Stimulated activated CD8-positive, alpha-beta memory T cell treated with anti-CD3 and anti-CD28 coated beads, Interleukin-7, amount 100 ng/mL, for 24 hours (primary cell): ENCODE results near the gene ADAMTS3.

ENCODE experiments used
- DNase-seq: peaks from one replicate; pipeline ENCODE4 v3.0.0-alpha.2; 2020; ENCODE audit warnings: low read depth

Gene ADAMTS3

DNA sequence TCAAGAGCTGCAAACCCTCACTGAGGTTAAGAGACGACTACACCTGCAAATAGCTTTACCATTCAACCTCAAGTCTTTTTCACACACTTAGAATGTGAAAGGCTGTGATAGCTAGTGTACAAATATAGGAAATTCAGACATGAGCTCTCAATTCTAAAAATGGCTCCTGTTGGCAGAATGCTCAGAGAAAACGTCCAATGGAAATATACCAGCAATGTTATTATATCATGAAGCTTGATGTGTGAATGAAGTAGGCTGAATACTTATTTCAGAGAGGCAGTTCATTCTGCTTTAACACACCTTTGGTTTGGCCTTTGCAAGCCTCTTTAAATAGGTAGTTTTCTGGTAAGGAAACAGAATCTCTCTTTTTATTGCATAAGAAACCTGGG is 227.6 kb downstream of the ADAMTS3 start:
- no peak for DNase-seq

DNA sequence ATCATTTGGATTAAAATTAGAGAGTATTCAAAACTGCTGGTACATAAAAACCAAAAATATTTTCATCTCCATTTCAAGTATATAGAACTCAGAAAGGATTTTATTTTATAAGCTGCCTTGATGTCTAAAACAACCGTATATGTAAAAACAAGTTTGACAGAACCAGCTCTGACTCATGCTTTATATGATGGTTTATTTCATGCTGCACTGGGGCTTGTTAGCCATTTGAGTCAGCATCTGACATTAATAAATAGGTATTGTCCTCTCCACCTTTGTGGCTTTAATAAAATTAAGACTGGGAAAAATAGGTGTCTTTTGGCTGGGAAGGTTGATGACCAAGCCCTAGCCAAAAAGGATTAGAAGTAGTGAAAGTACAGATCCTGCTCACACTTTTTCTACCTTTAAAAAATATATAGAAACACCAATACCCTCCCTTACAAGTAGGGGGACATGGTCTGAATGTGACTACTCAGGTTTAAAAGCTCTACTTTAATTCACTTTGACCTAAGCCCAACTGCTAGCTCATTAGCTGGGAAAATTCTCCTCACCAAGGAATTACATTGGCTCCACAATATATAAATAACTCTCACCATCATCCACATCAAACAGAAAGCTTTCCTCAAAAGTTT is 228.1 kb downstream of the ADAMTS3 start:
- DNase-seq = no peak

DNA sequence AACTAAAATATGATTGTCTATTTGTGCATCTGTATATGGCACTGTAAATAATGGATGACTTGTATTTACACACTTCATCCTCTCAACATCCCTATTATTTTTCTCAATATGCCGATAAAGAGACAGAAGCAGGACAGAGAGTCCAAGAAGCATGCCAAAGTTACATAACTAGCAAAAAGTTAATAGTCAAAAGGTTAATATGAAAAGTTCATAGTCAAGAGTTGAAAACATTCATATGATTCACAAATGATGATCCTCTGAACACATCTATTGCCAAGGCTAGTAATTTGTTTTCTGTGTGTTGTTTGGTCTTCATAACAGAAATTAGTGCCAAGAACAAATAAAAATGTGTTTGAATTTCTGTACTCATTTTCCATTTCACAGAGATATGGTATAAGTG is 231.0 kb downstream of the ADAMTS3 start:
- DNase-seq = no peak

DNA sequence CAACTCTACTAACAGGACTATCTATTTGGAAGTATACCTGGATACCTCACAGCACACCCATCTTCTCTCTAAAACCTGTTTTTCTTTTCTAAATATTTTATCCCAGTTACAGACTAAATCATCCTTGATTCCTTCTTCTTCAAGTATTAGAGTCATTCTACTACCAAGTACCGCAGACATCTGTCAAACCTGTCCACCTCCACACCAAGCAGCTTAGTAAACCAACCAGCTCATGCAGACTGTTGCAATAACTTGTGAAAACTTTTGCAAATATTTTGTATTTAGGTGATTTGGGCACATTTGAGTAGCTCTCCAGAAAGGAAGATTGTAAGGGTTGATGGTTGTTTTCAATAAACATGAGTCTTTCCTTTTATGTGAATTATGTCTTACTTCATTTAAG is 238.6 kb downstream of the ADAMTS3 start:
- no peak for DNase-seq

DNA sequence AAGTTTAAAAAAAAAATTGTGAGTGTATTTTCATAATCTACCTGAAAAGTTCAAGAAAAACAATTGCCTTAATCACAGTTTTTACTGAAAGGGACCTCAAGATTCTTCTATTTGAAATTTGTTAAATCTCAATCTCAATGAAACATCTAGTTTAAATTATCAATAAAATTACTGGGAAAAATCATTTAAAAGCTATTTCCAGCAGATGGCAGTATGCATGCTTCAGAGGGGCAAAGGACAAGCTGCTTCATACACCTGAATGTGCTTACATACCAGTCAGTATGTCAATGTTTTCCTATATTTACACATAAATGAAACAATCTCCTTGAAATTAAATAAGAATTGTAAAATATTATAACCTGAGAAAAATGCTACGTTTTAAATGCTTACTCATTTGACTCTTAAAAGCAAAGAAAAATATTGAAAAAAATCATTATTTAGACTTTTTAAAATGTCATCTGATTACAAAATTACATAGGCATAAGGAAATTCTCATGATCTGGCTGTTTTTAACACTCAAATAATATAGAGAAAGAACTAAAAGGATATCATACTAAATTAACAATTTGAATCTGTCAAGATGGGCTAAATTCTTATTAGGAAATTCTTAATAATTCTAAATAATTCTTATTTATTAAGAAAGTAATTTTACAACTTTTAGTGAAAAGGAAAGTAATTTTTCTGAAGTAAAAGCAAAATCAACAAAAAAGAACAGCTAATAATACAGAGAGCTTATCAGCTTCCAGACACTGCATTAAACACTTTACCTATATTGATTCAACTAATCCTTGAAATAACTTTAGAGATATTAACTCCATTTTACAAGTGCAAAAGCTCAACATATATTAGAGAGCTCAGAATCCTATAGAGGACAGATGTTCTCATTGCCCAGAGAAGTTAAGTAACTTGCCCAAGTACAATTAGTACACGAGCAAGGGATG is 242.1 kb downstream of the ADAMTS3 start:
- DNase-seq = no peak

DNA sequence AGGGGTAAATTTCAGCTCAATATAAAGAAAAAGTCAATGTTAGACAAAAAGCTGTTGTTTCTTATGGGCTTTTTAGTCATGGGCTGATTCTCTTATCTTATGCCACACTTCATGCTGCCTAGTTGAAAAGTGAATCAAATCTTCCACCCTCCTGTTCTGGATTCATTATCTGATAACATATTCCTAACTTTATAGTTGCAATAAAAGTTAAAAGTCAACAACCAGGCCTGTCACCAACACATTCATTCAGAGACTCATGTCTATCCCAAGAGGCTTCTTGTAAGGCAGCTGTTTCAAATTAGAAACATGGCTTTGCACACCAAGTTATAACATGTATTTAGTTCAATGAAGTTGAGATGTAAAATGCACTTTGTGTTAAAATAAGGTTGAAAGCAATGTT is 243.8 kb downstream of the ADAMTS3 start:
- DNase-seq = no peak

DNA sequence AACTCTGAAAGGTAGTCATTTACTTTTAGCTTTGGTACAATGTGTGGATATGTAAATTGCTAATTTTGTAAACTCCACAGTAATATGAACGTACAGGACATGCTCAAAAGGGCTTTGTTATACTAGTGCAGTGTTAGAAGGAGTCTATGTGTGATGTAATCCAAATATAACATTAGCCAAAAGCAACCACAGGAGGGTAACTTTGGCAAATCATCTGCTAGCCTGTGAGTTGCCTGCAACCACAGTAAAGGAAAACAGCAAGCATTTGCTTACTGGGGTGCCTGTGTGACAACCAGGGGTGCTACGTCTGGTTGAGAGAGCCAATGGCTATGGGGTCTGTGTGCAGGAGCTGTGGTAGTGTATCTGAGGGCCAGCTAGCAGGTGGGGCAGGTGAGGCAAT is 245.8 kb downstream of the ADAMTS3 start:
- no peak for DNase-seq

DNA sequence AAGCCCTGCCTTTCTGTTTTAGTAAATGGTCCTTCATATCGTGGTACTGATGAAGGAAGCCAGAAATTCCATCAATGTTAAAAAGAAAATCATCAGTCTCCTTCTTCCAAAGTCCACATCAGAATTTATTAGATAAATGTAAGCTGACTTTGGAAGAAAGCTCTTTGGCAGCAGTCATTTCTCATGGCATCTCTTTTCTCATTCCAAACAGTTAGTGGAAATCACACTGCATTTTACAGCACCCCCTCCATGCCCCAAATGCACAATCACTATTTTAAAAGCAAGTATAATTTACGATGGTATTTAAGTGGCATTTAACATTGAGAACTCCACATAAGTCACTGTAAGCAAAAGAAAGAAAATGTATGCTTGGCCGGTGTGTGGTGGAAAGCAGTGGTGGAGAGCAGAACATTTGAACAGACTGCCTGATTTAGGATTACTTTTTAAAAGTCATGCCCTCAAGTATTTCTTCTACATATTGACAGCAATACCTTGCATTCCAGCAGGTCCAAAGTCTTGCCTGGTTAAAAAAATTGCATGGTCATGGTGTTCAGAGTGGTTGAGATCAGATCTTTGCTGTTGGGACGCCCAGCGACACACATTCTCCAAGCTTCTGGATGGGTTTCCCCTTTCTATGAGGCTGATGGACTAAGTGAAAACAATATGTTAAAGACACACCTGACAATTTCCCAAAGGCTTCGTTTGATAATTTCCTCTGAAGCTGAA is 248.6 kb downstream of the ADAMTS3 start:
- DNase-seq = no peak

DNA sequence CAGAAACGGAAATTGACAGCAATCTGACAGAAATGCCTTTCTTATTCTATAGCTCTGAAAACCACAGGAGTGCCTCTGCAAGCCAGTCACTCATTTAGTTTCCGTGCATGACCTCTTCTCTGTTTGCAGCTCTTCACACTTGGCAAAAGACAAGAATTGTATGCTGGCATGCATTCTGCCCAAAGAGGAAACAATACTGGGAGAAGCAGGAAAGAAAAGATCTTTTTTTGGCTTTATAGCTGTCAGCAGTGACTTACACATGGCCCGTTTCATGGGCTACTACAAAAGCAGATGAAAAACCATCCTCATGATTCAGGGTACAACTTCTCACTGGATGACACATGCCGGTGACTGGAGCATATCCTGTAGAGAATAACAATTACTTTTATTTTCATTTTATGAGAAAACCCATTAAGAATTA is 249.4 kb downstream of the ADAMTS3 start:
- DNase-seq = no peak

DNA sequence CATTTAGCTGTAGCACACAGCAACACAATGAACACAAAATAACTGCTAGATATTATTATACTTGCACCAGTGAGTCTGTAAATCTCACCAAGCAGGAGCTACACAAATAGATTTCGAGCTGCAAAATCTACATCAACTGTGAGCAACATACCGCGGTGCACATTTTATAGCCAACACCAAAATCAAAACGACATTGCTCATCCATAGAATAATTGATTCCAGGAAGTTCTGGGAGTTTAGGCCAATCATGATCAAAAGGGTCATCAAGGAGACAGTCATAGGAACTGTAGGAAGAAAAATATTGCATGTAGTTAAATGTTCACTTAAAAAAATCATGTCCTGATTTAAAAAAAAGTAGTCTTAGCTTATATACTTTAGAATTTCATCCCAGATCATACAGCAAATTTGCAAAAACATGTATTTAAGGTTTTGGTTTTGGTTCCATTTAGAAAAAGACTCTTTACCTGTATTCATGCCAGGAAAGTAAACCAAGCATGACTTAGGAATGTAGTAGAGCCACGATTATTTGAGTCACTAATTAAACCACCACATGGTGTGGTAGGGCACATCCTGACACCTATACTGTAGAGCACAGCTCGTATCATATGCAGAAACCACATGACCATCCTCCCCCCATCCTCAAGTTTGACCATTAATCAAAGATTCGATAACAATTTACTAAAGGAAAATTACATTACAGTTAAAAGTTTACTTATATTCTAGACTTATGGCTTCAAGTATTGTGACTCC is 250.4 kb downstream of the ADAMTS3 start:
- no peak for DNase-seq

DNA sequence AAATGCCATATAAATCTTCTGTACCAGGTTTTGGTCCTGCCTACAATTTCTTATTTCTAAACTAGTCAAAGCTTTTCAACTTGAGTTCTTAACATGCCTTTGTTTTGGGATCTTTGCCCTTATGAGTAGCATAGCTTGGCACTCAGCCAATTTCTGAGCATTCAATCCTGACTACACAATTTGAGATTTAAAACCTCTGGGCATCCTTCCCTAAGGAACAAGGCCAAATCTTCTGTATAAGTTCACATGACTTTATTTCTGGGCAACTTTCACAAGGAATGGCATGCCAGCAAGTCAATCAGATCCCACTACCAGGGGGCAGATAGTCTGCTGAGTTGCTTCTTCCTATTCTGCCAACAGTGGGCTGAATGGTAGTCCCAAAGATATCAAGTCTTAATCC is 254.2 kb downstream of the ADAMTS3 start:
- DNase-seq = no peak

DNA sequence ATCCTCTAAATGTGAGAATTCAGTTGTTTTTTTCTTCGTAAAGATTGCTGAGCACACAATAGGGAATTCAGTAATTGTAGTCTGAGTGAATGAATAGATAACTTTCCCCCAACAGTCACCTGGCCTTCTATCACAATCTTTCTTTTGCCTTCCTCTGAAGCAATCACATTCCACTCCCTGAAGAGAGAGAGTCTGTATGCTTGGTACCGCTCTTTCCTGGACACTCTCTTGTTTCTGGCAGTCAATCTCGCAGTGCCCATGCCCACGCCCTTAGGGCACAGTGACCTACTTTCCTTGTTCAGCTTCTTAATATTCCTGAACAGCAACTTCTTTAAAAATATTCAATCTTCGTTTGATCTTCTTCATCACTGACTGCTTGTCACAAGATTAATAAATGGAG is 255.9 kb downstream of the ADAMTS3 start:
- no peak for DNase-seq

DNA sequence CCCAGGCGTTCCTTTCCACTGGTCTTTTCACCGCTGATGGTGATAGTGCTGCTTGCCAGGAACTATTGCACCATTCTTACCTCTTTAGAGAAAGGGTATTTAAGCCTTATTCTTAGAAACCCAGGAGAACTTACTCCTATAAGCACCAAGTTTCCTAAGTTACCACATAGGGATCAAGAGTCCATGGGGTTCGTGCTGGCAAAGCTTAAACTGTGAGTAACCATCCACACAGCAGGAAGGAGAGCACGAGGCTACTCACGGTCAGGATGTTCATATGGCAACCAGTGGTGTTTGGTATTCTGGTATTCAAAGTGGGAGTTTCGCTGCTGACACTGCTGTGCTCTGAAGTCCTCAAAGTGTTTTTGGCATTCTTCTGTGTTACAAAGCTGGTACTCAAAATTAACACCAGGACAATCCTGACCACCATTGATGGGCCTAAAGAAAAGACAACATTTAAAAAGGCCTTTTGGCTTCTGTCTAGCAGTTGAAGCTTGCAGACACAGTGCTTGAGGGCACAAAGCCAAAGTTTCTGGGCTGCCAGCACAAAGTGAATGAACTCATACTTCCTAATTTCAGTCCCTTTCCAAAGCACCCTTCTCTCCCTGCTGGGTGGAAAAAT is 256.9 kb downstream of the ADAMTS3 start:
- no peak for DNase-seq

DNA sequence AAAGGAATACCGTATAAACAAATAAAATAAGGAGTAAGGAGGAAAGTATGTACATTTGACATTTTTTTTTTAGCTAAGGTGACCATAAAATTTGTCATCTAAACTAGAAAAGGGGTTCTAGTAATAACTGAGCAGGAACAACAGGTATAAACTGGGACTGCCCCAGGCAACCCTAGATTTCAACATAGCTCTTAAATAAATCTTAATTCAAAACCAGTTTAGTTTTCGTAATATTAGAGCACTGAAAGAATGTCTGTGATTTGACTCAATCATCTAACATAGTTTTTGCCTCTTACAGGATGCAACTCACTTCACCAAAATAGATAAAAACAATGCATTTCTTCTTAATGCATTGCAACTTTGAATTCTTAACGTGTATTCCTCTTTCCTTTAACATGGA is 257.7 kb downstream of the ADAMTS3 start:
- DNase-seq = no peak

DNA sequence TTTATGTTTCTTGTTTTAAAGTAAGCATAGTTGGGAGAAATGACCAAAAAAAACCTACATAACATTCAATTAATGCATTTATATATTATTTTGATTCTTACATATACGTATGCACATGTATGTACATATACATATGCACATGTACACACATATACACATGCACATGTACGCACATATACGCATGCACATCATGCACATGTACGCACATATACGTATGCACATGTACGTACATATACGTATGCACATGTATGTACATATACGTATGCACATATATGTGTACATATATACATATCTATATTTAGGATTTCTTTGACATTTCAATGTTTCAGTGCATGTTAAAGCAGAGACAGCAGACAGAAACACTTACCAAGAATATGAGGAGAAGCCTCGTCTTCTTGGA is 263.4 kb downstream of the ADAMTS3 start:
- DNase-seq = no peak

DNA sequence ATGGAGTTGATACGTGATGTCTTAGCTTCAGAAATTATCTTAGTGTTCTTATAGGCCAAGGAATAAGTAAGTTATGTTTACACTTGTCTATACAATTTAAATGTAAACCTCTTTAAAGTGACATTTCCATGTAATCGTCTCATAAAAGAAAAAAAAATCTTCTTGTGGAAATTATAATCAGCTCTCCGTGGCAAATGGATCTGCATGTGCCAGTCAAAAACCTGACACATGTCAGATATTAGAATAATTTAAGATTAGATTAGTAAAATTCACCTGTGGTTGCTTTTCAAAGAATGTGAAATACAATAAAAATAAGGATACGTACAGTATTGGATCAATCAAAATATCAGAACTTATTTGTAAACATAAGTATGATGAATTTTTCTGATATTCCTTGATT is 263.9 kb downstream of the ADAMTS3 start:
- no peak for DNase-seq

DNA sequence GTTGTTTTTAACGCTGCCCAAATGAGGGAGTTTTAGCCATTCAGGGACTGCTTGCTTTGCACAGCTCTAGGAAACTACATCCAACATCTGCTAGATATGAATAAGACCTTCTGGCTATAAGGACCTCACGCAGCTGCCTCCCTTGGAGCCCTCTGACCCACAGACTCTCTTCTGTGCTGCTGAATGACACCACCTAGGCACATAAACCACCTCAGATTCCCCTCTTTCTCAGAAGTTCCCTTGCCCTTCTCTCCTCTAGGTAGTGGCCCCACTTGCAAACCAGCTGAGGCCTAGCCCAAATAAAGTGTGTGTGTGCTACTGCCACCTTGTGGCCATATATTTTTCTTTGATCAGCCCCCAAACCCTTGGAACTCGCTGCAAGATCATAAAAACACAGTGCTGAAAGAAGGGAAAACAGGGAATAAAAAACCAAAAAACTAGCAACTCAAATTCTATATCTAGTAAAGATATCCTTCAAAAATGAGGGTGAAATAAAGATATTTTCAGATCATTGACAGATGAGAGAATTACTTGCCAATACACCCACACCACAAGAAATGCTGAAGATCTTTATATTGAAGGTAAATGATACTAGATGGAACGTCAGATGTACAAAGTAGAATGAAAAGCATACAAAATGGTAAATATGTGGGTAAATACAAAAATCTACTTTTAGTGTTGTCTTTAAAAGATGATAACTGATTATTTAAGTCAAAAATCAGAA is 265.9 kb downstream of the ADAMTS3 start:
- DNase-seq = no peak

DNA sequence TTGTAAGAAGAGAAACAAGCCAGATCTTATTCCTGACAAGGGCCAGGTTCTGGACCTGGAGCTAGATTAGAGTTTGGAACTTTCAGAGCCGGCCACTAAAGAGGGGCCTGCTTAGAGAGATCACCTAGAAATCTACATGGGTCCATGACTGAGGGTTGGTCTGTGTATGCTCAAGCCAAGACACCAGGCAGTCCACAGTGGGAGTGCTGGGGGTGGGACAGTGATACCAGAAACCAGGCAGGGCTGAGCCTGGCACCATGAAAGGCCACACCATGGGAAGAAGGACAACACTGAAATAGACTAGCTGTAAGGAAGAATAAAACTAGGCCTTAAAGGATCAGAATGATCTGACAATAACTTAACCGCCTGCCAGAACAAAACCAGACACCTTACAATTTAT is 267.3 kb downstream of the ADAMTS3 start:
- DNase-seq = no peak

DNA sequence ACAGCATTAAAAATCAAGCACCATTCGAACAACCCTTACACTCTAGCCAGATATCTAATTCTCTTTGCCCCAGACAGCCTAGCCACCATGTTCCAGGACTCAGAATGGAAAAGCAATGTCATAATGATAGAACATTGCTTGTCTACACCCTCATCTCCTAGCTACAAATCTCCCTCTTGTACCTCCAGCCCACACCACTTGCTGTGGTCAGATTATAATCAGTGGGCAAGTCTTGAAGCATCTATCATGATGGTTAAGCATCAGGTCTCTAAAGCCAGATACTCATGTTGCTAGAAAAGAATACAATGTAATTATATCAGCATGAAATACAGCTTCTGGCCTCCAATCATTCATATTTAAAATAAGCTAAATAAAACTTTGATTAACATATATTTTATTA is 268.9 kb downstream of the ADAMTS3 start:
- DNase-seq = no peak

DNA sequence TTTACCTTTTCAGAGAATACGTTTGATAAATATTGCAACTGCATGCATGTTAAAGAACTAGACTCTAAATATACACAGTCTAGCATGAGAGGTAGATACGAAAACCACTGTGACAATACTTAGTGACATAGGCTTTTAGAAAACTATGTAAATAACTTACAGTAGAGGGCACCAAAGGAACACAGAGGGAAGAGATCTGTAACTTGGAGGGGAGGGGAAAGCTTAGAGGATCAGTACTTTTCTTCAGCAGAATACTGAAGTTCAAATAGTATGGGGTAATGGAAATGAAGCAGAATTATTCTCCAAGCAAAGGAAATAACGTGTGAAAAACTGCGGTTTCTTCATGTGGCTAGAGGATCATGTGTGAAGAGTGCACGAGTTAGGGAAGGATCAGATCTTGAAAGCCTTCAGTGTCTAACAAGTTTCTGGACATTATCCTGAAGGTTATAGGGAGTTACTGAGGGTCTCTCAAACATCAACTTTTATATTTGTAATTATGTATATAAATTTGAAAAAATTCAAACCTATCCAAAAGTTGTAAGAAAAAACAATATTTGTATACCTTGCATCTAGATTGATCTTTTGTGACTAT is 273.0 kb downstream of the ADAMTS3 start:
- no peak for DNase-seq

DNA sequence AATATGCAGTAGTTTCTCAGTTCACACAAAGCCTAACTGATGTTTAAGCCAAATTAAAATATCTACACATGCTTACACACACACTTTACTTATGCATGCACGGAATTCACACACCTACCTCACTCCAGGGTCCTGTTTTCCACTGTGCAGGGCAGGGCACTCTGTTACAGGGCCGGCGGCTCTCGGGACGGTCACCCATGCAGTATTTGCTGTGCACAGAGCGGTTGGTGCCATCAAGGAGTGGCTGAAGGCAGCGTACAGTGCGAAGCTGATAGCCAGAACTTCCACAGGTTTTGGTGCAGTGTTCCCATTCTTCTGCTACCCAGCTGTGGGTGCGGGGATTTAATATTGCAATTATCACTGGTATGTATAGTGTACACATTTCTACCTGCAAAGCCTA is 278.3 kb downstream of the ADAMTS3 start:
- no peak for DNase-seq
